ENCODE measurements around the gene ZBTB20. TPM values are rescaled to one million over a fixed set of nuclear protein-coding genes. Genes with fewer than 3 reads are reported as not detected.

ZBTB20 gene
- total RNA-seq, 4 donors from 2014 or later, result 69.9 to 112 (median 80.8) TPM

- Histone ChIP-seq H3K4me3 (no peak overlapping the region), H3K36me3 (no peaks in the 10 kb centered on the region), H3K9me3 (no peaks in the 10 kb centered on the region), H3K4me1 (peaks cover 0 to 5% (median 2%) of the 10 kb centered on the region in 4 donors), H3K27me3 (no peaks in the 10 kb centered on the region), H3K27ac (replicated peaks in 1 of 4) (no peak overlapping the region)
- no peak for TF ChIP-seq POLR2A (IDR thresholded peaks at IDR 0.05; ENCODE audit: low read depth)
- no peak for TF ChIP-seq POLR2AphosphoS5 (IDR thresholded peaks at IDR 0.05)
- TF ChIP-seq CTCF (IDR thresholded peaks at IDR 0.05), result no peak
- TF ChIP-seq EP300 (IDR thresholded peaks at IDR 0.05), result no peak
- no peak for DNase-seq (ENCODE audit: extremely low spot score)
- intact Hi-C loops (cut with DNase I), result no loop called here
- 91% methylated on average over 6 of the region's 6 CpGs for WGBS
Observed at GRCh38 chr3:114983248-114983647, 163.8 kb downstream of the ZBTB20 start.

GRCh38 chr3:114974387-114974786 is 172.7 kb downstream of the ZBTB20 start:
- no peak overlapping the region for H3K4me3 ChIP-seq
- no peak for DNase-seq (ENCODE audit: extremely low spot score)
- peaks cover 0 to 3% (median 0%) of the 10 kb centered on the region in 4 donors for H3K36me3 ChIP-seq
- intact Hi-C loops (cut with DNase I), result no loop called here
- WGBS, result 91% methylated on average over 3 of the region's 3 CpGs
- no peaks in the 10 kb centered on the region for H3K27me3 ChIP-seq
- H3K4me1 ChIP-seq, result peaks cover 0 to 5% (median 0%) of the 10 kb centered on the region in 4 donors
- H3K27ac ChIP-seq (replicated peaks in 1 of 4), result no peak overlapping the region
- no peaks in the 10 kb centered on the region for H3K9me3 ChIP-seq
- TF ChIP-seq CTCF (IDR thresholded peaks at IDR 0.05), result no peak
- no peak for TF ChIP-seq POLR2A (IDR thresholded peaks at IDR 0.05; ENCODE audit: low read depth)
- TF ChIP-seq EP300 (IDR thresholded peaks at IDR 0.05), result no peak
- no peak for TF ChIP-seq POLR2AphosphoS5 (IDR thresholded peaks at IDR 0.05)

- DNase-seq (ENCODE audit: extremely low spot score), result no peak
- 87% methylated on average over 3 of the region's 3 CpGs for WGBS
- Histone ChIP-seq H3K27ac (replicated peaks in 1 of 4) (no peak overlapping the region), H3K9me3 (no peaks in the 10 kb centered on the region), H3K4me1 (no peaks in the 10 kb centered on the region), H3K36me3 (peaks cover 0 to 3% (median 0%) of the 10 kb centered on the region in 4 donors), H3K4me3 (no peak overlapping the region), H3K27me3 (no peaks in the 10 kb centered on the region)
- TF ChIP-seq POLR2AphosphoS5 (IDR thresholded peaks at IDR 0.05) (no peak), CTCF (IDR thresholded peaks at IDR 0.05) (no peak), POLR2A (IDR thresholded peaks at IDR 0.05; ENCODE audit: low read depth) (no peak), EP300 (IDR thresholded peaks at IDR 0.05) (no peak)
- intact Hi-C loops (cut with DNase I), result no loop called here
Observed at GRCh38 chr3:114973536-114973935, 173.6 kb downstream of the ZBTB20 start.

GRCh38 chr3:114967168-114967567 is 179.9 kb downstream of the ZBTB20 start:
- DNase-seq (ENCODE audit: extremely low spot score), result no peak
- Histone ChIP-seq H3K36me3 (no peaks in the 10 kb centered on the region), H3K4me1 (peaks cover 0 to 10% (median 1%) of the 10 kb centered on the region in 4 donors), H3K4me3 (no peak overlapping the region), H3K27ac (replicated peaks in 1 of 4) (no peak overlapping the region), H3K9me3 (no peaks in the 10 kb centered on the region), H3K27me3 (no peaks in the 10 kb centered on the region)
- intact Hi-C loops (cut with DNase I), result no loop called here
- WGBS, result 40% methylated on average over 1 of the region's 1 CpG
- TF ChIP-seq POLR2A (IDR thresholded peaks at IDR 0.05; ENCODE audit: low read depth) (no peak), POLR2AphosphoS5 (IDR thresholded peaks at IDR 0.05) (no peak), CTCF (IDR thresholded peaks at IDR 0.05) (no peak), EP300 (IDR thresholded peaks at IDR 0.05) (no peak)

GRCh38 chr3:114962189-114962588 is 184.9 kb downstream of the ZBTB20 start:
- whole genome bisulfite sequencing, result 67% methylated on average over 2 of the region's 2 CpGs
- Histone ChIP-seq H3K4me3 (no peak overlapping the region), H3K4me1 (peaks cover 0 to 5% (median 2%) of the 10 kb centered on the region in 4 donors), H3K27ac (replicated peaks in 1 of 4) (no peak overlapping the region), H3K36me3 (no peaks in the 10 kb centered on the region), H3K9me3 (no peaks in the 10 kb centered on the region), H3K27me3 (no peaks in the 10 kb centered on the region)
- DNase-seq (ENCODE audit: extremely low spot score), result no peak
- TF ChIP-seq POLR2A (IDR thresholded peaks at IDR 0.05; ENCODE audit: low read depth) (no peak), CTCF (IDR thresholded peaks at IDR 0.05) (no peak), POLR2AphosphoS5 (IDR thresholded peaks at IDR 0.05) (no peak), EP300 (IDR thresholded peaks at IDR 0.05) (no peak)
- intact Hi-C loops (cut with DNase I), result no loop called here

Data from esophagus muscularis mucosa (tissue), 4 donors.